HepG2 (cell line): ENCODE data around the gene NTN5. TPM values are rescaled to one million over a fixed set of nuclear protein-coding genes. Genes with fewer than 3 reads are reported as not detected.
A peak's percentile ranks its signal among the peaks of the same experiment; 100 is the strongest.

Experiments
- ASH2L ChIP-seq: fragments of 300-600, 200-600 bp; sonication (generic); IDR thresholded peaks from 2 replicates; pipeline ENCODE4 v1.7.0; 2017; ENCODE audit warnings: low read depth, mild to moderate bottlenecking, moderate library complexity, mixed read lengths, low read length; ENCODE audit not compliant: insufficient read length
- E2F5 ChIP-seq: sonication (generic); formaldehyde crosslinking; conservative IDR thresholded peaks from 2 replicates; pipeline ENCODE4 v1.4.0; 2020; ENCODE audit warnings: missing genetic modification reagents
- GABPB1 ChIP-seq: IDR thresholded peaks from 2 replicates; pipeline ENCODE4 v1.6.1; 2016; ENCODE audit warnings: mild to moderate bottlenecking, missing genetic modification reagents, moderate library complexity, missing compliant biosample characterization
- HMGXB4 ChIP-seq, 2 experiments: sonication (generic) in 1 of 2; formaldehyde crosslinking in 1 of 2; IDR thresholded peaks; 2 replicates each; pipeline versions ENCODE4 v1.4.0 to v1.6.1; 2018 to 2020; ENCODE audit warnings: missing genetic modification reagents in 2 of 2, borderline replicate concordance in 1 of 2, low read depth in 1 of 2, mild to moderate bottlenecking in 1 of 2, missing biosample characterization in 1 of 2
- HNRNPK ChIP-seq: fragments of 200-400 bp; formaldehyde crosslinking; IDR thresholded peaks from 2 replicates; pipeline ENCODE4 v1.6.1; 2018; ENCODE audit warnings: low read length, low read depth, moderate library complexity, mild to moderate bottlenecking; ENCODE audit not compliant: poor library complexity, severe bottlenecking
- HOXA5 ChIP-seq: sonication (generic); formaldehyde crosslinking; IDR thresholded peaks from 2 replicates; pipeline ENCODE4 v1.4.0; 2020; ENCODE audit warnings: missing genetic modification reagents
- JUND ChIP-seq: sonication (generic); formaldehyde crosslinking; IDR thresholded peaks from 2 replicates; pipeline ENCODE4 v1.8.0; 2022; ENCODE audit warnings: mild to moderate bottlenecking, missing genetic modification reagents
- MBD4 ChIP-seq: IDR thresholded peaks from 2 replicates; pipeline ENCODE4 v1.6.1; 2012; ENCODE audit warnings: low read length, inconsistent platforms, borderline replicate concordance
- NBN ChIP-seq: fragments of 450-650 bp; conservative IDR thresholded peaks from 2 replicates; pipeline ENCODE4 v1.6.1; 2017
- PCBP1 ChIP-seq: fragments of 200-400 bp; formaldehyde crosslinking; IDR thresholded peaks from 2 replicates; pipeline ENCODE4 v1.6.1; 2017; ENCODE audit warnings: mild to moderate bottlenecking, low read depth, low read length, borderline replicate concordance
- RBM22 ChIP-seq: fragments of 200-400 bp; formaldehyde crosslinking; optimal IDR thresholded peaks from 2 replicates; pipeline ENCODE3; 2017; ENCODE audit warnings: mild to moderate bottlenecking, low read length, moderate library complexity
- REL ChIP-seq: sonication (generic); formaldehyde crosslinking; conservative IDR thresholded peaks from 2 replicates; pipeline ENCODE4 v1.8.0; 2022; ENCODE audit warnings: mild to moderate bottlenecking, missing genetic modification reagents, moderate library complexity
- SMARCE1 ChIP-seq: fragments of 450-650 bp; IDR thresholded peaks from 2 replicates; pipeline ENCODE4 v1.6.1; 2017; ENCODE audit warnings: borderline replicate concordance
- SMYD3 ChIP-seq: sonication (generic); formaldehyde crosslinking; IDR thresholded peaks from 2 replicates; pipeline ENCODE4 v1.8.1; 2023; ENCODE audit warnings: mild to moderate bottlenecking, missing genetic modification reagents
- ZBTB10 ChIP-seq: sonication (generic); formaldehyde crosslinking; IDR thresholded peaks from 2 replicates; pipeline ENCODE4 v1.4.0; 2020; ENCODE audit warnings: missing genetic modification reagents, borderline replicate concordance
- ZBTB2 ChIP-seq: sonication (generic); formaldehyde crosslinking; IDR thresholded peaks from 2 replicates; pipeline ENCODE4 v1.8.0; 2022; ENCODE audit warnings: low read depth, missing genetic modification reagents
- ZKSCAN5 ChIP-seq: sonication (generic); formaldehyde crosslinking; IDR thresholded peaks from 2 replicates; pipeline ENCODE4 v1.5.1; 2020; ENCODE audit warnings: mild to moderate bottlenecking, missing genetic modification reagents
- ZNF816 ChIP-seq: sonication (generic); formaldehyde crosslinking; IDR thresholded peaks from 2 replicates; pipeline ENCODE4 v1.8.0; 2022; ENCODE audit warnings: missing genetic modification reagents, mild to moderate bottlenecking, borderline replicate concordance
- polyA plus RNA-seq, 8 experiments: library from polyadenylated mRNA; depleted of rRNA in 3 of 8; stranded (reverse) in 7 of 8; unstranded in 1 of 8; fragments of >200 nt; fragmentation: Illumina TruSeq in 4 of 8; extraction: Trizol in 4 of 8; gene quantifications; 2 replicates each; pipeline versions ENCODE4 v1.2.1 to v1.2.3, GENCODE V29; 2011 to 2016; ENCODE audit warnings: low read depth in 4 of 8, missing spikeins in 1 of 8, mixed read lengths in 1 of 8; ENCODE audit not compliant: insufficient read depth in 1 of 8
- total RNA-seq, 5 experiments: library from RNA; depleted of rRNA; stranded (reverse); fragments of >200 nt; fragmentation: Illumina TruSeq; extraction: Trizol; gene quantifications; 2 replicates each; pipeline ENCODE4 v1.2.3, GENCODE V29; 2016; ENCODE audit warnings: low read depth in 1 of 5

NTN5 gene
- total and polyA plus RNA-seq, 2 of the 13 experiments (the other 11 are each of a cell fraction or from before 2014, with no cell fraction given) = 0.05 TPM; not detected in 1

- no peak for TF ChIP-seq ASH2L
- no peak for TF ChIP-seq SMARCE1
- 0 out of 2 replicates have a peak, but pooled peaks have one; percentile 36 for TF ChIP-seq ZKSCAN5 (CRISPR knock-in tag)
- TF ChIP-seq GABPB1 (CRISPR knock-in tag) = no peak
- no peak for TF ChIP-seq E2F5 (CRISPR knock-in tag)
- TF ChIP-seq SMYD3 = no peak
- no peak for TF ChIP-seq JUND (CRISPR knock-in tag)
- no peak for TF ChIP-seq HOXA5 (CRISPR knock-in tag)
- TF ChIP-seq RBM22 = no peak
- no peak for TF ChIP-seq NBN
- 0 out of 2 replicates have a peak, but pooled peaks have one; percentile 37 for TF ChIP-seq PCBP1
- TF ChIP-seq HMGXB4 (CRISPR knock-in tag; IDR thresholded peaks at IDR 0.05; ENCODE audit: borderline replicate concordance in 1 of 2, low read depth in 1 of 2) = no peak
- TF ChIP-seq HNRNPK = peak; percentile 46
- TF ChIP-seq ZNF816 (CRISPR knock-in tag) = no peak
- no peak for TF ChIP-seq REL
- no peak for TF ChIP-seq MBD4
- no peak for TF ChIP-seq ZBTB2 (CRISPR knock-in tag)
- no peak for TF ChIP-seq ZBTB10 (CRISPR knock-in tag)
Observed at GRCh38 chr19:48646722-48647216, 26.0 kb downstream of the NTN5 start (continued).
